ENCODE data around the gene OR1D5.
A peak's percentile ranks its signal among the peaks of the same experiment; 100 is the strongest.

DNA sequence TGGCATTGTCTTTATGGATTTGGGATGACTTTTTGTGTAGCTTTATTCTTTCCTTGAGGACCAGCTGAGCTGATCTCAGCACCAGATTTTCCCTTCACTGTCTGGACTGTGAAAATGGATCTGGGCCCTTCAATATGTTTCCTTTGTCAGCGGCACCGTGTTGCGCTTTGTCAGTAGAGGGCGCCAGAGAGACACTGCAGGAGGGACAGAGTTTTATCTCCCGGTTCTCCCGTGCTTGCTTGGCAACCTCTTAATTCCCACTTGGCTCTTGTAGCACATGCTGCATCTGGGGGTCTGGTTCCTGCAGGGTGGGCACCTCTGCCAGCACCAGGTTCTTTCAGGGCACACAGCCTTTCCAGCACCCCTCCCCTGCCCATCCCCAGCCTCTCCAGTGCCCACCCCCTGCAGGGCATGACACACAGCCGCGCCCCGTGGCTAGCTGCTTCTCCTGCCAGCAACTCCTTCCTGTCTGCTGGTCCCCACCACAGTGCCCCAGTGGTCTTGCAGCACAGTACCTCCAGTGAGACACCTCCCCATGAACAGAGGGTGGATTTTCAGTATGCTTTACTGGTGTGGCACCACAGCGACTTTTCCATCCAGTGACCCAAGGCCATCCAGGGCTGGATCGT is 19.6 kb downstream of the OR1D5 start:
- TF ChIP-seq SIN3A (IDR thresholded peaks at IDR 0.05; ENCODE audit: borderline replicate concordance, insufficient read depth, low read depth, low read length) = no peak
- no peak for TF ChIP-seq POLR2AphosphoS5 (IDR thresholded peaks at IDR 0.05; ENCODE audit: low read depth, low read length)
- TF ChIP-seq, protein P1, sequence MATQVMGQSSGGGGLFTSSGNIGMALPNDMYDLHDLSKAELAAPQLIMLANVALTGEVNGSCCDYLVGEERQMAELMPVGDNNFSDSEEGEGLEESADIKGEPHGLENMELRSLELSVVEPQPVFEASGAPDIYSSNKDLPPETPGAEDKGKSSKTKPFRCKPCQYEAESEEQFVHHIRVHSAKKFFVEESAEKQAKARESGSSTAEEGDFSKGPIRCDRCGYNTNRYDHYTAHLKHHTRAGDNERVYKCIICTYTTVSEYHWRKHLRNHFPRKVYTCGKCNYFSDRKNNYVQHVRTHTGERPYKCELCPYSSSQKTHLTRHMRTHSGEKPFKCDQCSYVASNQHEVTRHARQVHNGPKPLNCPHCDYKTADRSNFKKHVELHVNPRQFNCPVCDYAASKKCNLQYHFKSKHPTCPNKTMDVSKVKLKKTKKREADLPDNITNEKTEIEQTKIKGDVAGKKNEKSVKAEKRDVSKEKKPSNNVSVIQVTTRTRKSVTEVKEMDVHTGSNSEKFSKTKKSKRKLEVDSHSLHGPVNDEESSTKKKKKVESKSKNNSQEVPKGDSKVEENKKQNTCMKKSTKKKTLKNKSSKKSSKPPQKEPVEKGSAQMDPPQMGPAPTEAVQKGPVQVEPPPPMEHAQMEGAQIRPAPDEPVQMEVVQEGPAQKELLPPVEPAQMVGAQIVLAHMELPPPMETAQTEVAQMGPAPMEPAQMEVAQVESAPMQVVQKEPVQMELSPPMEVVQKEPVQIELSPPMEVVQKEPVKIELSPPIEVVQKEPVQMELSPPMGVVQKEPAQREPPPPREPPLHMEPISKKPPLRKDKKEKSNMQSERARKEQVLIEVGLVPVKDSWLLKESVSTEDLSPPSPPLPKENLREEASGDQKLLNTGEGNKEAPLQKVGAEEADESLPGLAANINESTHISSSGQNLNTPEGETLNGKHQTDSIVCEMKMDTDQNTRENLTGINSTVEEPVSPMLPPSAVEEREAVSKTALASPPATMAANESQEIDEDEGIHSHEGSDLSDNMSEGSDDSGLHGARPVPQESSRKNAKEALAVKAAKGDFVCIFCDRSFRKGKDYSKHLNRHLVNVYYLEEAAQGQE (IDR thresholded peaks at IDR 0.05; ENCODE audit: insufficient read depth in 1 of 2, low read depth in 2 of 2, low read length in 1 of 2) = no peak
- TF ChIP-seq, protein P2, sequence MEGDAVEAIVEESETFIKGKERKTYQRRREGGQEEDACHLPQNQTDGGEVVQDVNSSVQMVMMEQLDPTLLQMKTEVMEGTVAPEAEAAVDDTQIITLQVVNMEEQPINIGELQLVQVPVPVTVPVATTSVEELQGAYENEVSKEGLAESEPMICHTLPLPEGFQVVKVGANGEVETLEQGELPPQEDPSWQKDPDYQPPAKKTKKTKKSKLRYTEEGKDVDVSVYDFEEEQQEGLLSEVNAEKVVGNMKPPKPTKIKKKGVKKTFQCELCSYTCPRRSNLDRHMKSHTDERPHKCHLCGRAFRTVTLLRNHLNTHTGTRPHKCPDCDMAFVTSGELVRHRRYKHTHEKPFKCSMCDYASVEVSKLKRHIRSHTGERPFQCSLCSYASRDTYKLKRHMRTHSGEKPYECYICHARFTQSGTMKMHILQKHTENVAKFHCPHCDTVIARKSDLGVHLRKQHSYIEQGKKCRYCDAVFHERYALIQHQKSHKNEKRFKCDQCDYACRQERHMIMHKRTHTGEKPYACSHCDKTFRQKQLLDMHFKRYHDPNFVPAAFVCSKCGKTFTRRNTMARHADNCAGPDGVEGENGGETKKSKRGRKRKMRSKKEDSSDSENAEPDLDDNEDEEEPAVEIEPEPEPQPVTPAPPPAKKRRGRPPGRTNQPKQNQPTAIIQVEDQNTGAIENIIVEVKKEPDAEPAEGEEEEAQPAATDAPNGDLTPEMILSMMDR (IDR thresholded peaks at IDR 0.05) = peak; percentile 64; the same call in 1 of the 2 replicates
